SIG-M5 treated with dmso at 0.1 percent for 504 hours (cell line): ENCODE measurements around the gene TCERG1L.

Experiments
- DNase-seq: peaks from one replicate; lab custom pipeline; 2025; ENCODE audit not compliant: unreplicated experiment; lab: John Stamatoyannopoulos, UW

Gene TCERG1L

GRCh38 chr10:131047501-131047900 is 264.0 kb downstream of the TCERG1L start:
- DNase-seq: no peak

DNA sequence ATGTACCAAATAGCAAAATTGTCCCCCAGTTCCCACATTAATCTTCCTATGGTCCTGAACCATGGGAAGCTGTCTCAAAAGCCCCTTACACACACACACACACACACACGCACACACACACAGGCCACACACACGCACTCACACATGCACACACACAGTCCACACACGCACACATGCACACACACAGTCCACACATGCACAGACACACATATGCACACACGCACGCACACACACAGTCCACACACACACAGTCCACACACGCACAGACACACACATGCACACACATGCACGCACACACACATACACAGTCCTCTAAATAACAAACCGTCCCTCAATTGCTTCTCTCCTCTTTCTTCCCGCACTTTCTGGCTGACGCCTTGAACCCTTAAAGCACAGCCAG is 265.3 kb downstream of the TCERG1L start:
- no peak for DNase-seq

DNA sequence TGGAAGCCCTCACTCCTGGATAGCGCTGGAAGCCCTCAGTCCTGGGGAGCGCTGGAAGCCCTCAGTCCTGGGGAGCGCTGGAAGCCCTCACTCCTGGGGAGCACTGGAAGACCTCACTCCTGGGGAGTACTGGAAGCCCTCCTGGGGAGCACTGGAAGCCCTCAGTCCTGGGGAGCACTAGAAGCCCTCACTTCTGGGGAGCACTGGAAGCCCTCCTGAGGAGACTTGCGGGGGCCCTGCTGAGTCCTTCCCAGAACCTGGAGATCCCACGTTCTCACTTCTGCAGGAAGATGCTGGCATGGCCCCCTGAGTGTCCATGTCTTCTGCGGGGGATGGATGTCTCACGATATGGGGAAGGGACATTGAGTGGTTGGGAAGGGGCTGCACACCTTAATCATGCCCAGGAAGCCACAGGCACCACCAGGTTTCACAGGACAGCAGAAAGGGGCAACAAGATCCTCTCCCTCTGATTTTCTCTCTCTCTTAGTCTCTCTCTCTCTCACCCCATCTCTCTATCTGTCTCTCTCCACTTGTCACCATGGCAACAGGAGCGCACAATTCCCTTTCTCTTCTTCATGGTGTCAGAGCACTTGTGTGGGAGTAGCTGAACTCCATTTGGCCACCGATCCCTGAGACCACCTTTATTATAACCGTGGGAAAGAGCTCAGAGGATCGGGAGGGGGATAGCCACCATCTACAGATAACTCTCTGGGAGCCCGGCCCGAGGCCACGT is 267.0 kb downstream of the TCERG1L start:
- DNase-seq: no peak

DNA sequence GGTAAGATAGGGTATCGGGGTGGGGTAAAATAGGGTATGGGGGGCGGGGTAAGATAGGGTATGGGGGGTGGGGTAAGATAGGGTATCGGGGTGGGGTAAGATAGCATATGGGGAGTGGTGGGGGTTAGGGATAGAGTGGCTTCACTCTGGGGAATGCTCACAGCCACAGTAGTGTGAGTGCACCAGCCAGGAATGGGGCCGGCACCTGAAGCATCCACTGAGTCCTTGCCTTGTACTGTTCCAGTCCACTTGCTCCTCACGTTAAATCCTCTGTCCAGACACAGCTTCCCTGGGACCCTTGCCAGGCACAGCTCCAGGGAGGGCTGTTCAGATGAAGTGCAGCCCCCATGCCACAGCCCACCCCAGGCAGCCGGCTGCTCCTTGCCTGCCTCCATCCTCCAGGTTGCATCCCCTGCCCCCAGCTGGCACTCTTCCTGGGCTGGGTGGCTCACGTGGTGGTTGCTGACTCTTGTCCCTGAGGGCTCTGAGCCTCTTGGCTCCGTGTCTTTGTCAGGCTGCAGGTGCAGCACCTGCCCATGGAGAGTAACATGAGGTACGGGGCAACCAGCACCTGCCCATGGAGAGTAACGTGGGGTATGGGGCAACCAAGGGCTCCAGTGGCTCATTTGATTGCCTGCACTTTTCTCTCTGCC is 268.4 kb downstream of the TCERG1L start:
- DNase-seq: no peak
